OCI-LY7 (cell line): ENCODE data around the gene ARL16. TPM values are rescaled to one million over a fixed set of nuclear protein-coding genes. Genes with fewer than 3 reads are reported as not detected.

Source experiments
- BruUV-seq: library from RNA; stranded (reverse); fragments of 400-500 nt; replicated peaks from 2 replicates; lab custom pipeline; 2021; lab: Mats Ljungman, UMichigan
- CTCF ChIA-PET: fragments of 300-600 bp; sonication (Branson Sonifier 250); formaldehyde crosslinking; loops from one replicate; lab custom pipeline; 2022; ENCODE audit warnings: antibody characterized with exemption; ENCODE audit not compliant: unreplicated experiment; lab: Charles Lee
- POLR2A ChIA-PET: fragments of 300-600 bp; sonication (Branson Sonifier 250); formaldehyde crosslinking; loops from one replicate; lab custom pipeline; 2022; ENCODE audit warnings: antibody characterized with exemption; lab: Charles Lee
- DNase-seq: peaks from one replicate; pipeline ENCODE4 v3.0.0-alpha.2; 2015; ENCODE audit warnings: low spot score
- H2AFZ ChIP-seq: fragments of 200-600 bp; sonication (generic), shearing (Covaris generic); 2 replicates; pipeline ENCODE4 v1.6.1; 2014; ENCODE audit warnings: mild to moderate bottlenecking, antibody characterized with exemption, low read length, moderate library complexity
- H3K27ac ChIP-seq: fragments of 200-600 bp; sonication (generic); 2 replicates; pipeline ENCODE4 v1.5.1; 2014; ENCODE audit warnings: mixed run types, low read depth, mild to moderate bottlenecking, moderate library complexity, low read length, inconsistent platforms; ENCODE audit not compliant: poor library complexity, severe bottlenecking
- H3K36me3 ChIP-seq: fragments of 200-600 bp; sonication (generic); 2 replicates; pipeline ENCODE4 v1.6.1; 2014; ENCODE audit warnings: mild to moderate bottlenecking, antibody characterized with exemption, low read length, moderate library complexity, mixed read lengths; ENCODE audit not compliant: insufficient read depth
- H3K4me1 ChIP-seq: fragments of 200-600 bp; sonication (generic); 2 replicates; pipeline ENCODE4 v1.5.1; 2014; ENCODE audit warnings: mild to moderate bottlenecking, low read length; ENCODE audit not compliant: insufficient read depth, poor library complexity, severe bottlenecking
- H3K4me2 ChIP-seq: fragments of 200-600 bp; sonication (generic); 2 replicates; pipeline ENCODE4 v1.6.1; 2014; ENCODE audit warnings: mild to moderate bottlenecking, low read length
- H3K4me3 ChIP-seq: fragments of 200-600 bp; sonication (generic); 2 replicates; pipeline ENCODE4 v1.5.1; 2014; ENCODE audit warnings: mild to moderate bottlenecking, low read depth, low read length; ENCODE audit not compliant: poor library complexity, severe bottlenecking
- H3K79me2 ChIP-seq: fragments of 200-600 bp; sonication (generic); 2 replicates; pipeline ENCODE4 v1.6.1; 2016; ENCODE audit warnings: low read depth, mild to moderate bottlenecking, low read length, moderate library complexity, mixed read lengths; ENCODE audit not compliant: insufficient read depth
- H3K9me2 ChIP-seq: fragments of 200-600 bp; sonication (generic); 2 replicates; pipeline ENCODE4 v1.6.1; 2016; ENCODE audit warnings: mild to moderate bottlenecking, low read length, mixed read lengths; ENCODE audit not compliant: insufficient read depth
- H3K9me3 ChIP-seq: fragments of 200-600 bp; sonication (generic); 2 replicates; pipeline ENCODE4 v1.6.1; 2014; ENCODE audit warnings: mild to moderate bottlenecking, mixed run types, low read length, mixed read lengths
- H4K20me1 ChIP-seq: fragments of 200-600 bp; sonication (generic); 2 replicates; pipeline ENCODE4 v1.6.1; 2014; ENCODE audit warnings: mild to moderate bottlenecking, antibody characterized with exemption, low read length, moderate library complexity, mixed read lengths; ENCODE audit not compliant: insufficient read depth
- EZH2phosphoT487 ChIP-seq: fragments of 200-600 bp; sonication (generic); IDR thresholded peaks from 2 replicates; pipeline ENCODE4 v1.6.1; 2018; ENCODE audit warnings: low read depth, borderline replicate concordance, mild to moderate bottlenecking, mixed run types, antibody characterized with exemption, low read length, moderate library complexity, mixed read lengths
- intact Hi-C: fragments of 100-400 bp; cut with micrococcal nuclease; formaldehyde crosslinking; loops from one replicate; pipeline ENCODE4 v1.10.0; 2022; ENCODE audit not compliant: unreplicated experiment
- total RNA-seq, 2 experiments: library from RNA; depleted of rRNA in 1 of 2; stranded (reverse); fragments of >200 nt in 1 of 2; shearing (Covaris generic) in 1 of 2; gene quantifications; 2 replicates each; pipeline ENCODE4 v1.2.3, GENCODE V29; 2014 to 2022
- TF ChIP-seq, protein P1 (sequence below): fragments of 200-600 bp; sonication (generic); conservative IDR thresholded peaks from 2 replicates; pipeline ENCODE4 v1.5.1; 2014; ENCODE audit warnings: mild to moderate bottlenecking, antibody characterized with exemption, low read length, moderate library complexity, mixed read lengths

ARL16 gene
- total RNA-seq, 2 experiments from 2014 or later, result 49.8 to 86.1 TPM

DNA sequence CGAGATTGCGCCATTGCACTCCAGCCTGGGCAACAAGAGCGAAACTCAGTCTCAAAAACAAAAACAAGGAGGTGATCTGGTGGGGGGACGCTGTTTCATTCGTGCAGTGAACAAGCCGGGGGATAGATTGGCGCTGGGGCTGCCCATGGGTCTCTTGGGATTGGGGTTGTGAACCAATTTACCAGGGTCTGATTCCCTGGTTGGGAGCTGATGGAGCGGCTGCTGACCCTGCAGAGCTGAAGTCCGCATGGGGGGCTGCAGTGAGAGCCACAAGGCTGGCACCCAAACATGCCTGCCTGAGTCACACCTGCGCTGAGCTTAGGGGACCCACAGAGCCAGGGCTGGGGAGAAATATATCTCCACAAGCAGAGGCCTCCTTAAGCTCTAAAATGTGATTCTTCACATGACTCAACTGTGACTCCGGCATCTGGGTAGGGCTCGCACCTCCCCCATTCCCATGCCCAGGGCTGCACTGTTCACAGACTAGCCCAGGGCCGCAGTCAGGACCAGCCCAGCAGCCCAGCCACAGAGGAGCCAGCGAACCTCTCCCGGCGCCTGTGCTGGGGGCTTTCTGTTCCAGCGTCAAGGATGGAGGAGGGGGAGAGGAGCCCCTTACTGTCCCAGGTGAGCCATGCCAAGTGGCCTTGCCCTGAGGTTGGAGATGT lies 41.6 kb downstream of the ARL16 start:
- no TSS peak for BruUV-seq
- intact Hi-C loops, result no loop called here
- Histone ChIP-seq H3K4me1 (peaks cover 5% of the 10 kb centered on the region), H3K9me2 (no peaks in the 10 kb centered on the region), H3K4me3 (no peak overlapping the region), H3K36me3 (no peaks in the 10 kb centered on the region), H4K20me1 (no peaks in the 10 kb centered on the region), H3K79me2 (no peaks in the 10 kb centered on the region), H3K27ac (no peak overlapping the region), H3K9me3 (no peaks in the 10 kb centered on the region), H2AFZ (no peak overlapping the region), H3K4me2 (no peak overlapping the region)
- no peak for DNase-seq
- ChIA-PET CTCF (no interaction called here), POLR2A (no interaction called here)
- no peak for TF ChIP-seq EZH2phosphoT487
- TF ChIP-seq, protein P1, sequence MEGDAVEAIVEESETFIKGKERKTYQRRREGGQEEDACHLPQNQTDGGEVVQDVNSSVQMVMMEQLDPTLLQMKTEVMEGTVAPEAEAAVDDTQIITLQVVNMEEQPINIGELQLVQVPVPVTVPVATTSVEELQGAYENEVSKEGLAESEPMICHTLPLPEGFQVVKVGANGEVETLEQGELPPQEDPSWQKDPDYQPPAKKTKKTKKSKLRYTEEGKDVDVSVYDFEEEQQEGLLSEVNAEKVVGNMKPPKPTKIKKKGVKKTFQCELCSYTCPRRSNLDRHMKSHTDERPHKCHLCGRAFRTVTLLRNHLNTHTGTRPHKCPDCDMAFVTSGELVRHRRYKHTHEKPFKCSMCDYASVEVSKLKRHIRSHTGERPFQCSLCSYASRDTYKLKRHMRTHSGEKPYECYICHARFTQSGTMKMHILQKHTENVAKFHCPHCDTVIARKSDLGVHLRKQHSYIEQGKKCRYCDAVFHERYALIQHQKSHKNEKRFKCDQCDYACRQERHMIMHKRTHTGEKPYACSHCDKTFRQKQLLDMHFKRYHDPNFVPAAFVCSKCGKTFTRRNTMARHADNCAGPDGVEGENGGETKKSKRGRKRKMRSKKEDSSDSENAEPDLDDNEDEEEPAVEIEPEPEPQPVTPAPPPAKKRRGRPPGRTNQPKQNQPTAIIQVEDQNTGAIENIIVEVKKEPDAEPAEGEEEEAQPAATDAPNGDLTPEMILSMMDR, result no peak

DNA sequence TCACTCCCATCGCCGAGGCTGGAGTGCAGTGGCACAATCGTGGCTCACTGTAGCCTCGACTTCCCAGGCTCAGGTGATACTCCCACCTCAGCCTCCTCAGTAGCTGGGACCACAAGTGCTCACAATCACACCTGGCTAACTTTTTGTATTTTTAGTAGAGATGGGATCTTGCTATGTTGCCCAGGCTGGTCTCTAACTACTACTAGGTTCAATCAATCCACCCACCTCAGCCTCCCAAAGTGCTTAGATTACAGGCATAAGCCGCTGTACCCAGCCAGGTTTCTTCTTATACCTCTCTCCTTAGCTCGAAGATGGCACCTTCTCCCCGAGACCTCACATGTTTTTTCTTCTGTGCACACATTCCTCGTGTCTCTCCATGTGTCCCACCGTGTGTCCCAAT lies 43.6 kb downstream of the ARL16 start:
- TF ChIP-seq EZH2phosphoT487, result no peak
- TF ChIP-seq, protein P1, result no peak
- Histone ChIP-seq H3K79me2 (peaks cover 17% of the 10 kb centered on the region), H3K9me2 (no peaks in the 10 kb centered on the region), H3K4me1 (peaks cover 15% of the 10 kb centered on the region), H3K27ac (no peak overlapping the region), H3K4me2 (no peak overlapping the region), H3K36me3 (no peaks in the 10 kb centered on the region), H3K4me3 (no peak overlapping the region), H2AFZ (no peak overlapping the region), H4K20me1 (peaks cover 13% of the 10 kb centered on the region; the same call in 1 of the 2 replicates), H3K9me3 (no peaks in the 10 kb centered on the region)
- no peak for DNase-seq
- intact Hi-C loops, result no loop called here
- CTCF ChIA-PET, result no interaction called here
- POLR2A ChIA-PET, result no interaction called here
- no TSS peak for BruUV-seq

DNA sequence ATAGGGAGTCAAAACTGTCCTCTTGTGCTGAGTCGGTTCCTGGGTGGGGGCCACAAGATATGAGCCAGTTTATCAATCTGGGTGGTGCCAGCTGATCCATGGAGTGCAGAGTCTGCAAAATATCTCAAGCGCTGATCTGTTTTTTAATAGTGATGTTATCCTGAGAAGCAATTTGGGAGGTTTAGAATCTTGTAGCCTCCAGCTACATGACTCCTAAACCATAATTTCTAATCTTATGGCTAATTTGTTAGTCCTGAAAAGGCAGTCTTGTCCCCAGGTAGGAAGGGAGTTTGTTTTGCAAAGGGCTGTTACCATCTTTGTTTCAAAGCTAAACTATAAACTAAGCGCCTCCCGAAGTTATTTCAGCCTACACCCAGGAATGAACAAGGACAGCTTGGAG lies 44.9 kb downstream of the ARL16 start:
- H3K4me1 ChIP-seq, result peaks cover 15% of the 10 kb centered on the region
- H3K9me3 ChIP-seq, result no peaks in the 10 kb centered on the region
- peaks cover 30% of the 10 kb centered on the region for H3K79me2 ChIP-seq
- no peak overlapping the region for H3K4me3 ChIP-seq
- TF ChIP-seq, protein P1, result no peak
- no peak for TF ChIP-seq EZH2phosphoT487
- intact Hi-C loops, result loop anchor here (5.0 kb wide), 1 partner anchor 86 kb away; the partner anchor contains the start of gene FAAP100
- no peak overlapping the region for H3K4me2 ChIP-seq
- H4K20me1 ChIP-seq, result peaks cover 13% of the 10 kb centered on the region; the same call in 1 of the 2 replicates
- no TSS peak for BruUV-seq
- ChIA-PET POLR2A (interaction anchor here (0.6 to 0.7 kb wide), 3 partner anchors 65 to 1209 kb away, joined by 3 to 6 read pairs (median 5); partner anchors contain the start of gene MRPL12), CTCF (no interaction called here)
- DNase-seq, result no peak
- no peaks in the 10 kb centered on the region for H3K9me2 ChIP-seq
- peaks cover 7% of the 10 kb centered on the region for H3K36me3 ChIP-seq
- no peak overlapping the region for H2AFZ ChIP-seq
- H3K27ac ChIP-seq, result no peak overlapping the region
